Skeletal muscle tissue (tissue), 4 donors: Measurements from ENCODE around the gene SOX6. TPM values are rescaled to one million over a fixed set of nuclear protein-coding genes. Genes with fewer than 3 reads are reported as not detected.
"Not testable (repeated sequence)": the region's sequence is repeated elsewhere in the genome, so short reads cannot be mapped to it uniquely, and the experiment has no call there.

Source experiments
- H3K27ac ChIP-seq: one replicate; pipeline ENCODE4 v1.7.0; 2013; ENCODE audit warnings: mild to moderate bottlenecking, low read depth, low read length, inconsistent platforms
- H3K27me3 ChIP-seq, 3 donors: one replicate each; pipeline ENCODE4 v1.7.0; 2013; ENCODE audit warnings: low read length in 3 of 3; ENCODE audit not compliant: control insufficient read depth in 3 of 3, insufficient read depth in 3 of 3
- H3K36me3 ChIP-seq, 3 donors: one replicate each; pipeline ENCODE4 v1.7.0; 2013; ENCODE audit warnings: low read length in 3 of 3; ENCODE audit not compliant: control insufficient read depth in 3 of 3, insufficient read depth in 3 of 3
- H3K4me1 ChIP-seq, 3 donors: one replicate each; pipeline ENCODE4 v1.7.0; 2013; ENCODE audit warnings: low read length in 3 of 3, mild to moderate bottlenecking in 3 of 3; ENCODE audit not compliant: control insufficient read depth in 3 of 3, insufficient read depth in 3 of 3
- H3K4me3 ChIP-seq, 3 donors: one replicate each; pipeline ENCODE4 v1.7.0; 2013; ENCODE audit warnings: low read length in 3 of 3
- H3K9ac ChIP-seq, 3 donors: one replicate each; pipeline ENCODE4 v1.7.0; 2013; ENCODE audit warnings: low read length in 3 of 3, mild to moderate bottlenecking in 3 of 3, moderate library complexity in 2 of 3, low read depth in 1 of 3
- H3K9me3 ChIP-seq, 3 donors: one replicate each; pipeline ENCODE4 v1.7.0; 2013; ENCODE audit warnings: low read length in 3 of 3; ENCODE audit not compliant: control insufficient read depth in 3 of 3
- total RNA-seq: library from RNA; depleted of rRNA; stranded (reverse); fragments of >200 nt; gene quantifications from one replicate; pipeline ENCODE4 v1.2.3, GENCODE V29; 2014
- donor health status: Osteomylitis.

SOX6 gene
- total RNA-seq, 1 donor from 2014 or later, result 50.1 TPM

DNA sequence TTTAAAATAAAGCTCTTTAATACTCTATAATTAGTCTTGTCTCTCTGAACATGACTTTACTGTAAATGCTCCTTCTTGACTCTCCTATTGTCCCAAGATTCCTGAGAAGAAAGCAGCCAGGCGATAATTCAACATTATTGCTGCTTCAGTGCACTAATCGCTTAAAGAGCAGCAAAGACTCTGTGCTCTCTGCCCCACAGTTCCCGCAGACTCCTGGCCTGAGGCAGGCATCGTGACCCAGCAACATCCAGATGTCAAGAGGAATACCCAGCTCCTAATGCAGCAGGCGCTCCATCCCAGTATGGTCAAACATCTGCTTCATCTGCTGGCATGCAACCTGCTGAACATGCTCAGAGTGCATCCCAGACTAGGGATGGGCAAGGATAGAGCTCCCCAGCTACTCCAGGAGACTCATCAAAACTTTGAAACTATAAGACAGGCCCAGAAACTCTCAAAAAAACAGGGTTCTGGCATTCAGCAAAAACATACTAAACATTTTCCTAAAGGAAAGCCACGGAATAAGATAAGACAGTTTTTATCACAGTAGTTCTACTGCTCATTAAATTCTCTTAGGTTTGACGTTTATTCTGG is 270.0 kb downstream of the SOX6 start:
- no peaks in the 10 kb centered on the region for H3K36me3 ChIP-seq
- H3K4me1 ChIP-seq, result peaks cover 0 to 9% (median 0%) of the 10 kb centered on the region in 3 donors
- H3K9me3 ChIP-seq, result no peaks in the 10 kb centered on the region
- H3K4me3 ChIP-seq, result no peak overlapping the region
- no peaks in the 10 kb centered on the region for H3K27me3 ChIP-seq
- no peak overlapping the region for H3K27ac ChIP-seq
- no peak overlapping the region for H3K9ac ChIP-seq

DNA sequence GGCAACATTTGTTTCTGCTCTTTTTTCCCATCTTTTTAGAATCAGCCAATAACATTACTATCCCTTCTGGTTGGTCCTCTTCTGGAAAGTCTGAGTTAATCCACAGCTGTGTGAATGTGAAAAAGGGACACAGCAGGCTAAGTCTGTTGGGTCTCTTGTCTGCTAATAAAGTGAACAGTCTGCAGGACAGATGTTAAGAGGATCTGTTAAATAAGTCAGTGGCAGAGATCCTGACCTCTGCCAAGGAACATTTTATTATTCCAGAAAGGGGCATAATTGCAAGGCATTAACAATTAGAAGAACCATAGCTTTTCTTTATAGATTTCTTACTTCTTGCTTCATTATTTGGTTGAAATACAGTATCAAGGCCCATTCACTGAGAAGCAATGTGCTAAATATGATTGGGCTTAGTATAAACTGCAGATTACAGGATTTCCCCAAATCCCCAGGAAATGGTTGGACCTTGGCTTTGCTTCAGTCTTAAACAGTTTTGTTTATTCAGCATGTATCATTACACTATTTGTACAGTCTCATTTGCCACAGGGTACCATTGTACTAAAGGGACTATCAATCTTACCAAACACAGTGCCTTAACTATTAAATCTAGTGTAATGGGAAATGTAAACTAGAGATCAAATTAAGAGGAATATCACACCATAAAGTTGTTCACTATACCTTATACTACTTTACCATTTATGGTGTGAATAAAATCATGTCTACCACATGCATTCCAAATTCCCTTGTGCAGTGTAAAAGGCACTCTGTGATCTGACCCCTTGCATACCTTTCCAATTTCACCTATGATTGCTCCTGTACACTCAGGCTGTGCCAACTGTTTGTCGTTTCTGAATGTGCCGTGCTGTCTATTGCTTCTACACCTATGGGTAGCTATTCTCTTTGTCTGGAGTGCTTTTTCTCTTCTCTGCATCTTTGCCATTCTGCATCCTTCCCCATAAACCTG is 274.0 kb downstream of the SOX6 start:
- no peaks in the 10 kb centered on the region for H3K27me3 ChIP-seq
- H3K36me3 ChIP-seq, result no peaks in the 10 kb centered on the region
- peaks cover 0 to 9% (median 0%) of the 10 kb centered on the region in 3 donors for H3K4me1 ChIP-seq
- no peaks in the 10 kb centered on the region for H3K9me3 ChIP-seq
- H3K4me3 ChIP-seq, result no peak overlapping the region
- H3K27ac ChIP-seq, result no peak overlapping the region
- H3K9ac ChIP-seq, result peak overlapping the region in 1 of 3 donors; percentile 51

DNA sequence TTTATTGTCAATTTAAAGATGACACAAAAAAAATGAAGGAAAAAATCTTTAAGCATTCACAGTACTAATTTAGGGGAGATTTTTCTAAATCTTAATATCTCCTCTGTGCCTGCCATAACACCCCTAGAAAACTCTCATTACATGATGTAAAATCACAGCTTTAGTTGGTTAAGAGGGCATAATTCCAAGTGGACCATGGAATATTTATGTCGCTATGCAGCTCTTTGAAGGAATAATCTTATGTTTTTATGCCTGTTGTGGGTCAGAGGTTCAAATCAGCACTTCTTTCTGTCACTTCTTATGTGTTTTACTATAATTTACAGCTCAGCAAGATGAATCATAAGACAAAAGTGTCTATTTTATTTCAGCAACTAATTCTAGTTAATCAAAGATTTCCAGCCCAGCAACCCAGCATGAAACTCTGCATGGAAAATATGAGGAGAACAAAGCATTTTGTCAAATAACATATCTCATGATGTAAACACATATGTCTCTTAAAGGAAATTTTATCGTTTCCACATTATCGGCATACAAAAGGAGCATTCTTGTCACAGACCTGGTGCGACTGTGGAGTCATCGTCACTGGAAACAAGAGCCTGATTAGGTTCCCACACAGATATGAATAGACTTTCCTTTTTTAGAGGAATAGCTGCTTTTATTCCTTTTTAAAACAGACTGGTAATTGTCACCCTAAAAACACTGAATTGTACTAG is 274.8 kb downstream of the SOX6 start:
- H3K4me3 ChIP-seq, result no peak overlapping the region
- no peaks in the 10 kb centered on the region for H3K27me3 ChIP-seq
- no peaks in the 10 kb centered on the region for H3K36me3 ChIP-seq
- no peaks in the 10 kb centered on the region for H3K9me3 ChIP-seq
- no peak overlapping the region for H3K27ac ChIP-seq
- H3K4me1 ChIP-seq, result peaks cover 0 to 9% (median 0%) of the 10 kb centered on the region in 3 donors
- peak overlapping the region in 1 of 3 donors; percentile 51 for H3K9ac ChIP-seq

DNA sequence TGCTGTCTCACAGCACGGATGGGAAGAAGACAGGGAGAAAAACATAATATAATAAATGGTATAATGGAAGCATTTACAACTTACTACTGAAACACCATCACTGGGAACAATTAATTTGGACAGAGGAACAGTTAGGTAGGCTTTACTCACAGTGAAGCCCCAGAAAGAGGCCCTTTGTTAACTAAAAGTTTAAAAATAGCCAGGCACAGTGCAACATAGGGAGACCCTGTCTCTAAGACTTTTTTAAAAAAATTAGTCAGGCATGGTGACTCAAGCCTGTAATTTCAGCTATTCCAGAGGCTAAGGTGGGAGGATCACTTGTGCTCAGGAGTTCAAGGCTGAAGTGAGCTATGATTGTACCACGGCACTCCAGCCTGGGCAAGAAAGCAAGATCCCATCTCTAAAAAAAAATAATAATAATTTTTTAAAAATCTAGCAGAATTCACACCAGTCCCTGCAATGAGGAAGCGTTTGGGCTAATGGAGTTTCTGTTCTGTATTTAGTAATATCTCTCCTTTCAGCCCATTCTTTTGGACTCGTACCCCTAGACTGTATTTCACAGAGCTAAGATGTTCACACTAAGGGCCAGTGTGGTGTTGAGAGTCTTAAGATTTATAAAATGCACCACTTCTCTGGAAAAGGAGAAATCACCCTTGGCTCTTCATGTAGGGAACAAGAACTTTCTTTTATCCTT is 275.5 kb downstream of the SOX6 start:
- no peaks in the 10 kb centered on the region for H3K27me3 ChIP-seq
- no peak overlapping the region for H3K4me3 ChIP-seq
- no peak overlapping the region for H3K27ac ChIP-seq
- H3K4me1 ChIP-seq, result peaks cover 0 to 9% (median 0%) of the 10 kb centered on the region in 3 donors
- H3K9me3 ChIP-seq, result no peaks in the 10 kb centered on the region
- H3K9ac ChIP-seq, result no peak overlapping the region
- no peaks in the 10 kb centered on the region for H3K36me3 ChIP-seq

DNA sequence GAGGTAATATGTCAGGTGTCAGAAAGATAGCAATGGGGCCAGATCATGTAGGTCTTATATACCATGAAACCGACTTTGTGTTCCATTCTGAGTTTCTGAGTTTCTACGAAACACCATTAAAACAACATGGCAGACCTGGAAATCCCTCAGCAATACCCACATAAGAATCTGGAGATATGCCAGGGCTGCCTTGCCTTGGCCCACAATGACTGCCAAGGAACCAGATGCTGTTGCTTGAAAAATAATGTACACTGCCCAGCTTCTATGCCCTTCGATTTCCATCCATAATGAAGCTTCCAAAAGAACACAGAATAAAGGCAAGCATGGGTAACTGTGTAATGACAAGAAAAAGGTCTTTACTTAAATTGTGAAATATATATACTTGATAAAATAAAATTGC is 277.4 kb downstream of the SOX6 start:
- Histone ChIP-seq H3K4me3 (no peak overlapping the region), H3K36me3 (no peaks in the 10 kb centered on the region), H3K27ac (no peak overlapping the region), H3K9me3 (no peaks in the 10 kb centered on the region), H3K9ac (no peak overlapping the region), H3K27me3 (no peaks in the 10 kb centered on the region), H3K4me1 (peaks cover 0 to 9% (median 0%) of the 10 kb centered on the region in 3 donors)

DNA sequence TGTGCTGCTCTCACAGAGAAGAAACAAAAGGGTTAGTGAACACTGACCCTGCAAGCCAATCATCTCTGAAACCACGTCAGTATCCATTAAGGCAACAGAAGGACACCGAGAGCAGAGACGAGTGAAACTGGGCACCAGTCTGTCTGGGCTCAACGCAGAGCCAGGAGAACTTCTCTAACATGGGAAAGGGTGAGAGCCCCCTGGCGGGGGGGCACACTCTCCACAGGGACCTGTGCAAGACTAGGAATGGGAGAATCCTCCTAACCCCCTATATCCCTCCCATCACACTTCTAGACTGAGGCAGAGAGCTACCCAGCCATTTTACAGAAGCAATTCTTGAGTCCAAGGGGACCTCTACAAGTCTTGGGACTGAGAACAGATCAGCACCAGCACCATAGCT is 285.8 kb downstream of the SOX6 start:
- Histone ChIP-seq H3K36me3 (no peaks in the 10 kb centered on the region), H3K9ac (no peak overlapping the region), H3K9me3 (no peaks in the 10 kb centered on the region), H3K27ac (no peak overlapping the region), H3K4me3 (no peak overlapping the region), H3K4me1 (no peaks in the 10 kb centered on the region), H3K27me3 (no peaks in the 10 kb centered on the region)

DNA sequence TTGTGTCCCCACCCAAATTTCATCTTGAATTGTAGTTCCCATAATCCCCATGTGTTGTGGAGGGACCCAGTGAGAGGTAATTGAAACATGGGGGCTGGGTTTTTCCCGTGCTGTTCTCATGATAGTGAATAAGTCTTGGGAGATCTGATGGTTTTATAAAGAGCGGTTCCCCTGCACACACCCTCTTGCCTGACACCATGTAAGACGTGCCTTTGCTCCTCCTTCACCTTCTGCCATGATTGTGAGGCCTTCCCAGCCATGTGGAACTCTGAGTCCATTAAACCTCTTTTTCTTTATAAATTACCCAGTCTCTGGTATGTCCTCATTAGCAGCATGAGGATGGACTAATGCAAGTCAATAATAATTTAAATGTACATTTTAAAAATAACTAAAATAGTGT is 289.1 kb downstream of the SOX6 start:
- H3K4me3 ChIP-seq, H3K36me3 ChIP-seq, H3K27me3 ChIP-seq, H3K9me3 ChIP-seq, H3K9ac ChIP-seq, H3K27ac ChIP-seq, H3K4me1 ChIP-seq: not testable (repeated sequence)

DNA sequence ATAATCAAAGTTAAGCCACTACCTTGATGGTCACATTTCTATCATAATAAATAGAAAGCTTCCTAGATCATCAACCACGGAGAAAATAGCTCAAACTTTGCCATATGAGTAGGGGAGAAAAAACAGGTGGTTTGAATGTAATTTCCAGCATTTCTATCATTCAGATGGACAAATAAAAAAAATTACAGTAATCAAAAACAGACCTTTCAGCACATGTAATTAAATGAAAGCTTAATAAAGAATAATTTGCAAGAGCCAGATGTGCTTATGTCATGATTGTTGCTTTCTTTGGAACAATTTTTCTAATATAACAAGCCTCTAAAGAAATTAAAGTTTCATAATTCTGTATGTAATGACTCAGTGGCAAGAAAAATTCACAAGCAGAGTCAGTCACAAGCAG is 297.0 kb downstream of the SOX6 start:
- Histone ChIP-seq H3K4me1 (peaks cover 0 to 2% (median 0%) of the 10 kb centered on the region in 3 donors), H3K4me3 (no peak overlapping the region), H3K9me3 (no peaks in the 10 kb centered on the region), H3K36me3 (no peaks in the 10 kb centered on the region), H3K27ac (no peak overlapping the region), H3K27me3 (no peaks in the 10 kb centered on the region), H3K9ac (no peak overlapping the region)

DNA sequence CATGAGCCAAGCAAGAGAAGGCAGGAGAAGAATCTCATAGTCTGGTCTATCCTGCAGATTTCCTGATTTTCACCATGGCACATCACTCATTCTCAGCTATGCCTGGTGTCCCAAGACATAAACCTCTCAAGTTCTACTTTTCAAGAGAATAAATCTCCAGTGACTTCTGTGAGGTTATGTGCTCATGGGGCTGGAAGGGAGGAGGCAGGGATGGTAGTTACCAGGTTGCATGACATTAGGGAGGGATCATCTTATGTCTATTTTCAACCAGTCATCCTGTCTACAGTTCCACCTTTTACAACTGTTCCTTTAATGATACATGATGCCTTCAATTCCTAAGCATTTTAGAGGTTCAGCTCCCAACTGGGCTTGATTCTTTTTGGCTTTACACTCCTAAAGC is 297.7 kb downstream of the SOX6 start:
- H3K36me3 ChIP-seq, result no peaks in the 10 kb centered on the region
- no peak overlapping the region for H3K4me3 ChIP-seq
- no peaks in the 10 kb centered on the region for H3K27me3 ChIP-seq
- no peaks in the 10 kb centered on the region for H3K9me3 ChIP-seq
- H3K4me1 ChIP-seq, result peaks cover 0 to 2% (median 0%) of the 10 kb centered on the region in 3 donors
- no peak overlapping the region for H3K27ac ChIP-seq
- H3K9ac ChIP-seq, result no peak overlapping the region
